Right lung (tissue), 5 donors: ENCODE measurements around the gene RTN4RL1. TPM values are rescaled to one million over a fixed set of nuclear protein-coding genes. Genes with fewer than 3 reads are reported as not detected.
A peak's percentile ranks its signal among the peaks of the same experiment; 100 is the strongest.

Experiments used
- DNase-seq, 2 donors: peaks; one replicate each; pipeline ENCODE4 v3.0.0-alpha.2; 2013
- polyA plus RNA-seq, 5 donors: library from polyadenylated mRNA; unstranded; fragments of 120-200 nt; gene quantifications; one replicate each; pipeline versions ENCODE4 v1.2.1 to v1.2.3, GENCODE V29; 2013; ENCODE audit warnings: inconsistent platforms in 1 of 5, low replicate concordance in 1 of 5; ENCODE audit not compliant: insufficient read length in 5 of 5, insufficient read depth in 1 of 5

The RTN4RL1 gene
- polyA plus RNA-seq, 5 donors = 0.34 to 1.1 (median 0.44) TPM

GRCh38 chr17:1930337-1930645, 94.8 kb downstream of the RTN4RL1 start:
- no peak for DNase-seq

GRCh38 chr17:1928976-1929375, 96.2 kb downstream of the RTN4RL1 start:
- no peak for DNase-seq

GRCh38 chr17:1920948-1921351, 104.2 kb downstream of the RTN4RL1 start:
- DNase-seq = no peak

GRCh38 chr17:1919201-1919600, 105.9 kb downstream of the RTN4RL1 start:
- no peak for DNase-seq

GRCh38 chr17:1918346-1919162, 106.6 kb downstream of the RTN4RL1 start:
- DNase-seq = no peak

GRCh38 chr17:1916963-1917715, 108.0 kb downstream of the RTN4RL1 start:
- DNase-seq = no peak

GRCh38 chr17:1916316-1916715, 108.8 kb downstream of the RTN4RL1 start:
- no peak for DNase-seq

GRCh38 chr17:1915889-1916288, 109.2 kb downstream of the RTN4RL1 start:
- DNase-seq = no peak

GRCh38 chr17:1914661-1915083, 110.5 kb downstream of the RTN4RL1 start:
- no peak for DNase-seq

GRCh38 chr17:1913702-1914101, 111.4 kb downstream of the RTN4RL1 start:
- DNase-seq = no peak

- no peak for DNase-seq
These were observed 113.0 kb downstream of the RTN4RL1 start for GRCh38 chr17:1912146-1912545.

GRCh38 chr17:1909985-1910384, 115.1 kb downstream of the RTN4RL1 start:
- no peak for DNase-seq

GRCh38 chr17:1908699-1909309, 116.3 kb downstream of the RTN4RL1 start:
- DNase-seq = peak; percentile 64 to 75

GRCh38 chr17:1907909-1908698, 117.0 kb downstream of the RTN4RL1 start:
- no peak for DNase-seq

GRCh38 chr17:1907216-1907631, 117.9 kb downstream of the RTN4RL1 start:
- no peak for DNase-seq

- no peak for DNase-seq
These were observed 118.5 kb downstream of the RTN4RL1 start for GRCh38 chr17:1906662-1907101.

- no peak for DNase-seq
These were observed 119.8 kb downstream of the RTN4RL1 start for GRCh38 chr17:1905190-1905913.

- no peak for DNase-seq
These were observed 120.6 kb downstream of the RTN4RL1 start for GRCh38 chr17:1904273-1905182.

- DNase-seq = no peak
These were observed 125.6 kb downstream of the RTN4RL1 start for GRCh38 chr17:1899403-1900000.

- no peak for DNase-seq
These were observed 126.3 kb downstream of the RTN4RL1 start for GRCh38 chr17:1898872-1899271.
